Measurements from ENCODE around the gene NVL. TPM values are rescaled to one million over a fixed set of nuclear protein-coding genes. Genes with fewer than 3 reads are reported as not detected.

NVL gene
- total RNA-seq, 1 experiment from 2014 or later: 45.0 TPM

- Mint-ChIP-seq H3K4me3 (ENCODE audit: unreplicated experiment) (no peak overlapping the region), H3K27ac (ENCODE audit: unreplicated experiment) (peak overlapping the region; percentile 76), H3K9me3 (ENCODE audit: unreplicated experiment) (no peaks in the 10 kb centered on the region), H3K4me1 (ENCODE audit: low read depth, unreplicated experiment) (peaks cover 32% of the 10 kb centered on the region), H3K27me3 (ENCODE audit: insufficient read depth, unreplicated experiment) (no peaks in the 10 kb centered on the region), H3K36me3 (ENCODE audit: insufficient read depth, unreplicated experiment) (no peaks in the 10 kb centered on the region)
- POLR2A ChIA-PET: no interaction called here
- CTCF ChIA-PET: no interaction called here
- intact Hi-C loops (cut with micrococcal nuclease; ENCODE audit: unreplicated experiment): no loop called here
- no peak for DNase-seq
- no TSS peak for BruUV-seq (replicated peaks)
- no peaks in the 10 kb centered on the region for H3K9me3 ChIP-seq
- peaks cover 57% of the 10 kb centered on the region for H3K4me1 ChIP-seq
- no peaks in the 10 kb centered on the region for H3K27me3 ChIP-seq (replicated peaks; ENCODE audit: control insufficient read depth, insufficient read depth, low read length)
- TF ChIP-seq CTCF (IDR thresholded peaks at IDR 0.05; ENCODE audit: insufficient read depth in 1 of 2, low read depth in 1 of 2, low read length in 1 of 2, severe bottlenecking in 1 of 2, unreplicated experiment in 1 of 2): no peak
- no peaks in the 10 kb centered on the region for H3K36me3 ChIP-seq (ENCODE audit: control insufficient read depth, insufficient read depth, low read length)
- no peak overlapping the region for H3K4me3 ChIP-seq (ENCODE audit: low read depth, low read length)
Observed at GRCh38 chr1:224217655-224218623, 112.0 kb downstream of the NVL start.

GRCh38 chr1:224216382-224216781, 113.6 kb downstream of the NVL start:
- Mint-ChIP-seq H3K27me3 (ENCODE audit: insufficient read depth, unreplicated experiment) (no peaks in the 10 kb centered on the region), H3K4me1 (ENCODE audit: low read depth, unreplicated experiment) (peaks cover 40% of the 10 kb centered on the region), H3K36me3 (ENCODE audit: insufficient read depth, unreplicated experiment) (no peaks in the 10 kb centered on the region), H3K4me3 (ENCODE audit: unreplicated experiment) (no peak overlapping the region), H3K9me3 (ENCODE audit: unreplicated experiment) (no peaks in the 10 kb centered on the region), H3K27ac (ENCODE audit: unreplicated experiment) (no peak overlapping the region)
- DNase-seq: no peak
- H3K4me3 ChIP-seq (ENCODE audit: low read depth, low read length): no peak overlapping the region
- no peaks in the 10 kb centered on the region for H3K36me3 ChIP-seq (ENCODE audit: control insufficient read depth, insufficient read depth, low read length)
- TF ChIP-seq CTCF (IDR thresholded peaks at IDR 0.05; ENCODE audit: insufficient read depth in 1 of 2, low read depth in 1 of 2, low read length in 1 of 2, severe bottlenecking in 1 of 2, unreplicated experiment in 1 of 2): no peak
- intact Hi-C loops (cut with micrococcal nuclease; ENCODE audit: unreplicated experiment): no loop called here
- peaks cover 65% of the 10 kb centered on the region for H3K4me1 ChIP-seq
- H3K27me3 ChIP-seq (replicated peaks; ENCODE audit: control insufficient read depth, insufficient read depth, low read length): no peaks in the 10 kb centered on the region
- BruUV-seq (replicated peaks): no TSS peak
- CTCF ChIA-PET: no interaction called here
- no peaks in the 10 kb centered on the region for H3K9me3 ChIP-seq
- POLR2A ChIA-PET: no interaction called here

GRCh38 chr1:224213438-224214119, 116.4 kb downstream of the NVL start:
- H3K4me1 Mint-ChIP-seq (ENCODE audit: low read depth, unreplicated experiment): peaks cover 43% of the 10 kb centered on the region

More at GRCh38 chr1:224213438-224214119, 116.4 kb downstream of the NVL start:
- TSS peak; percentile 81 for BruUV-seq (replicated peaks)
- no peak for TF ChIP-seq CTCF (IDR thresholded peaks at IDR 0.05; ENCODE audit: insufficient read depth in 1 of 2, low read depth in 1 of 2, low read length in 1 of 2, severe bottlenecking in 1 of 2, unreplicated experiment in 1 of 2)
- CTCF ChIA-PET: interaction anchor here (0.5 kb wide), 1 partner anchor 31 kb away, joined by 7 read pairs; the partner anchor contains the start of gene DEGS1
- Mint-ChIP-seq H3K9me3 (ENCODE audit: unreplicated experiment) (no peaks in the 10 kb centered on the region), H3K27me3 (ENCODE audit: insufficient read depth, unreplicated experiment) (no peaks in the 10 kb centered on the region), H3K27ac (ENCODE audit: unreplicated experiment) (peak overlapping the region; percentile 83), H3K4me3 (ENCODE audit: unreplicated experiment) (no peak overlapping the region), H3K36me3 (ENCODE audit: insufficient read depth, unreplicated experiment) (no peaks in the 10 kb centered on the region)
- Histone ChIP-seq H3K36me3 (ENCODE audit: control insufficient read depth, insufficient read depth, low read length) (no peaks in the 10 kb centered on the region), H3K4me1 (peaks cover 63% of the 10 kb centered on the region), H3K4me3 (ENCODE audit: low read depth, low read length) (no peak overlapping the region), H3K27me3 (replicated peaks; ENCODE audit: control insufficient read depth, insufficient read depth, low read length) (no peaks in the 10 kb centered on the region), H3K9me3 (no peaks in the 10 kb centered on the region)
- POLR2A ChIA-PET: interaction anchor here (0.6 to 0.7 kb wide), 2 partner anchors 8 to 31 kb away, joined by 3 read pairs; no protein-coding TSS in a partner anchor
- DNase-seq: peak; percentile 76 to 91
- intact Hi-C loops (cut with micrococcal nuclease; ENCODE audit: unreplicated experiment): loop anchor here (1.0 to 2.0 kb wide), 2 partner anchors 30 to 503 kb away; partner anchors contain the start of gene DEGS1

Data from Caco-2 (cell line).